ENCODE measurements around the gene PRDM16. TPM values are rescaled to one million over a fixed set of nuclear protein-coding genes. Genes with fewer than 3 reads are reported as not detected.

Gene PRDM16
- polyA plus RNA-seq, 2 of the 4 experiments (the other 2 are of a cell fraction): 0.03 to 0.35 TPM

- FAIRE-seq (no peak), DNase-seq (ENCODE audit: low read depth in 1 of 2, low spot score in 1 of 2) (no peak)
- POLR2A ChIA-PET: no interaction called here
These were observed 334.6 kb downstream of the PRDM16 start for GRCh38 chr1:3403388-3404231.

GRCh38 chr1:3404301-3404700 is 335.3 kb downstream of the PRDM16 start:
- Histone ChIP-seq H3K9me3 (no peaks in the 10 kb centered on the region), H3K4me1 (no peaks in the 10 kb centered on the region), H3K27ac (no peak overlapping the region), H3K4me3 (no peak overlapping the region), H3K4me2 (no peak overlapping the region)
- ChIA-PET POLR2A (no interaction called here), CTCF (no interaction called here)
- ATAC-seq: no peak
- no peak for DNase-seq (ENCODE audit: low read depth in 1 of 2, low spot score in 1 of 2)
- TF ChIP-seq CTCF (IDR thresholded peaks at IDR 0.05) (no peak), HOXB5 (CRISPR knock-in tag; IDR thresholded peaks at IDR 0.05) (no peak), TP53 (CRISPR knock-in tag; IDR thresholded peaks at IDR 0.05) (no peak), GATA3 (IDR thresholded peaks at IDR 0.05; ENCODE audit: borderline replicate concordance) (no peak), KDM5A (IDR thresholded peaks at IDR 0.05) (no peak), HOXA7 (CRISPR knock-in tag; IDR thresholded peaks at IDR 0.05) (no peak), E2F6 (IDR thresholded peaks at IDR 0.05; ENCODE audit: borderline replicate concordance, low read depth) (no peak), EP300 (IDR thresholded peaks at IDR 0.05) (no peak), SREBF2 (IDR thresholded peaks at IDR 0.05) (no peak), NFE2L2 (conservative IDR thresholded peaks at IDR 0.05; ENCODE audit: low read length) (no peak), RARB (CRISPR knock-in tag; IDR thresholded peaks at IDR 0.05) (no peak)
- FAIRE-seq: no peak
- WGBS (ENCODE audit: missing lambda C conversion rate): 40% methylated on average over 2 of the region's 12 CpGs

More at GRCh38 chr1:3403388-3404231, 334.6 kb downstream of the PRDM16 start:
- H3K9me3 ChIP-seq: no peaks in the 10 kb centered on the region
- CTCF ChIA-PET: interaction anchor here (0.6 to 1.1 kb wide), 2 partner anchors 21 to 482 kb away, joined by 3 to 4 read pairs; no protein-coding TSS in a partner anchor
- no peaks in the 10 kb centered on the region for H3K4me1 ChIP-seq
- 65% methylated on average over 19 of the region's 30 CpGs for WGBS (ENCODE audit: missing lambda C conversion rate)
- TF ChIP-seq SMC3 (IDR thresholded peaks at IDR 0.05) (no peak), NFE2L2 (conservative IDR thresholded peaks at IDR 0.05; ENCODE audit: low read length) (no peak), GATA3 (IDR thresholded peaks at IDR 0.05; ENCODE audit: borderline replicate concordance) (no peak), RFX5 (IDR thresholded peaks at IDR 0.05) (no peak), MYC (IDR thresholded peaks at IDR 0.05; ENCODE audit: borderline replicate concordance, low read length) (no peak), ELK1 (IDR thresholded peaks at IDR 0.05; ENCODE audit: low read depth, low read length) (no peak), KDM1A (IDR thresholded peaks at IDR 0.05; ENCODE audit: low read depth) (no peak), CBX2 (IDR thresholded peaks at IDR 0.05; ENCODE audit: borderline replicate concordance, low read depth) (no peak), RCOR1 (IDR thresholded peaks at IDR 0.05; ENCODE audit: low read depth, low read length) (no peak), CTCF (IDR thresholded peaks at IDR 0.05) (no peak), E2F6 (IDR thresholded peaks at IDR 0.05; ENCODE audit: borderline replicate concordance, low read depth) (no peak), CHD4 (IDR thresholded peaks at IDR 0.05; ENCODE audit: borderline replicate concordance) (no peak), ATOH8 (CRISPR knock-in tag; IDR thresholded peaks at IDR 0.05; ENCODE audit: low read depth) (no peak), CEBPB (IDR thresholded peaks at IDR 0.05) (no peak), EP300 (IDR thresholded peaks at IDR 0.05) (no peak)
- no peak overlapping the region for H3K4me3 ChIP-seq
- no peak overlapping the region for H3K27ac ChIP-seq
- no peak overlapping the region for H3K4me2 ChIP-seq
- peak in 1 of 2 experiments; percentile 80; a peak in 3 of 6 replicates for ATAC-seq

Measured in A549 (cell line).